Right cardiac atrium (tissue), 5 donors: Measurements from ENCODE around the gene HLA-DOB. TPM values are rescaled to one million over a fixed set of nuclear protein-coding genes. Genes with fewer than 3 reads are reported as not detected.

ENCODE experiments used
- ATAC-seq, 2 donors: fragments of 200-7000 bp; cut with Tn5 transposase; one replicate each; pipeline versions ENCODE4 v1.8.0 to v1.9.1; 2020; ENCODE audit warnings: moderate library complexity in 2 of 2, mild to moderate bottlenecking in 1 of 2
- DNase-seq, 3 donors: peaks; one replicate each; pipeline ENCODE4 v3.0.0-alpha.2; 2020
- H3K27ac ChIP-seq: one replicate; pipeline ENCODE4 v1.5.1; 2013; ENCODE audit warnings: mild to moderate bottlenecking, low read length, control low read depth, moderate library complexity
- H3K27me3 ChIP-seq: one replicate; pipeline ENCODE4 v1.6.1; 2013; ENCODE audit not compliant: control insufficient read depth, insufficient read depth
- H3K4me1 ChIP-seq: one replicate; pipeline ENCODE4 v1.6.1; 2013; ENCODE audit warnings: low read length; ENCODE audit not compliant: control insufficient read depth, insufficient read depth
- H3K4me3 ChIP-seq: one replicate; pipeline ENCODE4 v1.5.1; 2013; ENCODE audit warnings: low read length, control low read depth
- H3K9me3 ChIP-seq: one replicate; pipeline ENCODE4 v1.6.1; 2013; ENCODE audit warnings: low read length; ENCODE audit not compliant: control insufficient read depth
- WGBS: extraction: QIAGEN DNeasy Blood & Tissue Kit; methylation state at CpG from one replicate; pipeline ENCODE4 v1.1.7; 2013; 5-methylcytosine and 5-hydroxymethylcytosine counted together
- intact Hi-C, 4 donors: fragments of 100-400 bp; cut with DNase I; formaldehyde crosslinking; loops; one replicate each; pipeline versions ENCODE4 v1.11.0 to v1.14.0; 2022 to 2023
- polyA plus RNA-seq: library from polyadenylated mRNA; stranded (reverse); fragments of 200-250 nt; gene quantifications from one replicate; pipeline ENCODE4 v1.2.3, GENCODE V29; 2013
- total RNA-seq, 4 donors: library from RNA; stranded (reverse); fragmentation: NEBNext Ultra II Directional; extraction: Animal tissue kit (Norgen Biotek cat#: 25700); gene quantifications; one replicate each; pipeline ENCODE4 v1.2.1, GENCODE V29; 2021
- donor health status: healthy with polysubstance abuse.
- donor health status: DM: no; HTN: yes; CAD: no.
- donor health status: DM: no; HTN: no; CAD: no.
- donor health status: DM: no; HTN: yes; CAD: no; lungs with severe emphysema.
- donor health status: DM: yes; HTN: yes; CAD: no.

The HLA-DOB gene
- total and polyA plus RNA-seq, 5 donors, result 0.20 to 0.22 (median 0.20) TPM; not detected in 2

DNA sequence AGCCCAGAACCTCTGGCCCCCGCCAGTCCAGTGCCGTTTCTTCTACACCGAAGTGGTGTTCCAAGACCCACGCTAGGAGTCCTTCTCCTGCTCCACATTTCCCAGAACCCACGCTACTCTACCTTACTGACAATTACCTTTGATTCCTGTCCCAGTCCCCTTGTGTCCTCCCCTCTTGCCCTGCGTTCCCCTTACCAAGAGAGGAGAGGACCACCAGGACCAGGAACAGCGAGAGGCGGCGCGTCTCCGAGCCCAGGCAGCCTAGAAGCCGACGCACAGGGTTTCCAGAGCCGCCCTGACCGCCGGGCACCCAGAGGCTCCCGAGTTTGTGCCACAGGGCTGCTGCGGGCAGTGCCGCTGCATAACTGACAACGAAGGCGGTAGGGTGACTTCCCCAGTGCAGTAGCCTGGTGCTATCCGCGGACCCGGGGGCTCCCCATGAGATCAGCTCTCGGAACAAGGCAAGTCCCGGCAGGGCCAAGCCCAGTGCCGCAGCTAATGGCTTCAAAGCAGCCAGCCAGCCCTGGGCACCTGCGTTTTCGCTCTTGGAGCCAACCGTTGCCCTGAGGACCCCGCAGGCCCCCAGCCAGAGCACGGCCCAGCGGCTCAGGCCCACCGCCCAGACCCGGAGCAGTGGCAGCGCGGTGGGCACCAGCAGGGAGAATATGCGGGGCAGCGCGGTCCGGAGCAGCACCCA, 36.2 kb upstream of the HLA-DOB start:
- Histone ChIP-seq H3K9me3 (no peaks in the 10 kb centered on the region), H3K27ac (peak overlapping the region; percentile 98), H3K4me1 (peaks cover 4% of the 10 kb centered on the region), H3K4me3 (peak overlapping the region; percentile 75), H3K27me3 (no peaks in the 10 kb centered on the region)
- intact Hi-C loops, result no loop called here
- DNase-seq (peak; percentile 52 to 75 (median 73)), ATAC-seq (peak; percentile 36 to 42)
- under 1% methylated on average over 41 of the region's 41 CpGs for WGBS

DNA sequence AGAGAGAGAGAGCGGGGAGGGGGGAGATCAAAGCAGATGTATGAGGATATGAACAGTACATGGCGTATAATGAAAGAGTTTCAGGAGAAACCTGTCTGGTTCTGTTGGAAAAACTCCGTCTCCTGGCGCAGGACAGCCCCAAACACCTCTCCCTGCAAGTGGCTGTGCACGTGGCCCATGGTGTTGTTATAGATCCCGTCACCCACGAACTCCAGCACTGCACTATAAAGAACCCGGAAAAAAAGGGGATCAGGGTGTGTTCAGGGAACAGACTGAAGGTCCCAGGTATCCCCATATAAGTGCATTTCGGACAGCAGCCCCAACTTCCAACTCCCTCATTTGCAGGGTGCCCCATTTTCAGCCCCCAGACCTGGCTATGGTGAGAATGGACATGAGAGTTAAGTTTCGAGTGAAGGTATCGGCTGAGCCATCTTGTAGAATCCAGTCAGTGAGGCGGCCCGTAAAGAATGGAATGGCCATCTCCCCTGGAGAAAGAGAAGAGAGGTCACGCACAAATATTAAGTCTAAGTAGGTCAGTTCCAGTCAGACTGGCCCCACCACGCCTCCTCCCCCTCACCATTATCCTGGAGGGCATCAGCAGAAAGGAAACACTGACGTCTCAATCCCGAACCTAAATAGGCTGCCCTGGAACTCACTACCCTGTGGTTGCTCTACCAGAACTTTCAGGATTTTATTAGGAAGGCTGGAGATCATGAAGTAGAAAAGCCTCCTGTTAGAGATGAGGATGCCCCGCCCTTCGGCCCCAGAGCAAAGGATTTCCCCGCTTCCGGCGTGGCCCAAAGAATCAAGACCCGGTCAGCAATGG, 35.4 kb upstream of the HLA-DOB start:
- ATAC-seq (peak in 1 of 2 donors; percentile 7), DNase-seq (peak; percentile 44 to 75 (median 65))
- 48% methylated on average over 23 of the region's 23 CpGs for WGBS
- peak overlapping the region; percentile 75 for H3K4me3 ChIP-seq
- intact Hi-C loops, result no loop called here
- H3K27ac ChIP-seq, result peak overlapping the region; percentile 98
- H3K4me1 ChIP-seq, result peaks cover 4% of the 10 kb centered on the region
- H3K27me3 ChIP-seq, result no peaks in the 10 kb centered on the region
- H3K9me3 ChIP-seq, result no peaks in the 10 kb centered on the region

DNA sequence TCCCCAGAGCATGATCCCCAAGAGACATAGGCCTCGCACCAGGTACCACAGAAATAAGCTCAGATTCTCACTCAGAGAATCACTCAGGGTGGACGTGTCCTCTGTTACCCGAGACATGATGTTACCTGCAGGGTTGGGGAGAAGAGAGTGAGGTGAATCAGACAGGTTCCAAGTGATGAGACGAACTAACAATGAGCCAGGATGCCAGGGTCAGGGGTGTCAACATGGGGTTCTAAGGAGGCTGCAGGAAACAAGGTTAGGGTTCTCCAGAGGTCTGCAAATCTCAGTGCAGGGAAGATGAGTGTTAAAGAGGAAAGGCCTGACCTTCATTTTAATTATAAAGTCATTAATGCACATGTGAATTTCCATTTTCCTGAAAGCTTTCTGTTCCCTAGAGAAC, 34.2 kb upstream of the HLA-DOB start:
- H3K27ac ChIP-seq, result no peak overlapping the region
- H3K4me1 ChIP-seq, result peaks cover 4% of the 10 kb centered on the region
- ATAC-seq, result no peak
- intact Hi-C loops, result no loop called here
- no peaks in the 10 kb centered on the region for H3K27me3 ChIP-seq
- no peaks in the 10 kb centered on the region for H3K9me3 ChIP-seq
- no peak overlapping the region for H3K4me3 ChIP-seq
- no peak for DNase-seq
- 83% methylated on average over 4 of the region's 4 CpGs for WGBS

DNA sequence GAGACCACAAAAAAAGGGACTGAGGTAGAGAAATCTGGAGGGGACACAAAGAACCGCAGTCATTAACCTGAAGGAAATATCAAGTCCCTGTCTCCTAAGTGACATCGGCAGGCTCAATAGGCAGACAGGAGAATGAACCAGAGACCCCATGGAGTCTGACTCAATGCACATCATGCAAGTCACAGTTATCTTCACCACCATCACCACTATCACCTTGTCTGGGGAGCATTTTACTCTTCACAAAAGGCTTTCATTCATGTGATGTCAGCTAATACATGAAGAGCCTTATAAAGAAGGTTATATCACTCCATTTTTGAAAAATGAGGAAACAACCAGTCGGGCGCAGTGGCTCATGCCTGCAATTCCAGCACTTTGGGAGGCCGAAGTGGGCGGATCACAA, 32.3 kb upstream of the HLA-DOB start:
- ATAC-seq (no peak), DNase-seq (no peak)
- H3K4me3 ChIP-seq, result no peak overlapping the region
- no peaks in the 10 kb centered on the region for H3K9me3 ChIP-seq
- H3K27ac ChIP-seq, result no peak overlapping the region
- no peaks in the 10 kb centered on the region for H3K27me3 ChIP-seq
- H3K4me1 ChIP-seq, result peaks cover 4% of the 10 kb centered on the region
- 79% methylated on average over 6 of the region's 6 CpGs for WGBS
- intact Hi-C loops, result no loop called here

DNA sequence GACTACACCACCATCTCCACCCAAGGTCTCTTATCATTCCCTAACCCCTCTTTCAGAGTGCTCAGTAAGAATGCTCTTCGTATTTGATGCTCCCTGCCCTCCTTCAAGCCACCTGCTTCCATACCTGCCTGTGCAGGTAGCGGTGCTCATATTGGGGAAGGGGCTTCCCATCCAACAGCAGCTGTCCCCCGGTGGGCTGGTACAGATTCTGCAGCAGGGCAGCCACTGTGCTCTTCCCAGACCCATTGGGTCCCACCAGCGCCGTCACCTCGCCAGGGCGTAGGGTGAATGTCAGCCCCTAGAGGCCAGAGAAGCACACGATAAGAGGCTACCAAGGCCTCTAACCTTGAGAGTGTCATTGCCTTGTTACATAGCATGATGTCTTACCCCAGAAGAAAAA, 31.0 kb upstream of the HLA-DOB start:
- ATAC-seq (no peak), DNase-seq (no peak)
- Histone ChIP-seq H3K9me3 (no peaks in the 10 kb centered on the region), H3K27ac (no peak overlapping the region), H3K4me1 (peaks cover 5% of the 10 kb centered on the region), H3K27me3 (no peaks in the 10 kb centered on the region), H3K4me3 (no peak overlapping the region)
- intact Hi-C loops, result no loop called here
- 89% methylated on average over 8 of the region's 8 CpGs for WGBS

DNA sequence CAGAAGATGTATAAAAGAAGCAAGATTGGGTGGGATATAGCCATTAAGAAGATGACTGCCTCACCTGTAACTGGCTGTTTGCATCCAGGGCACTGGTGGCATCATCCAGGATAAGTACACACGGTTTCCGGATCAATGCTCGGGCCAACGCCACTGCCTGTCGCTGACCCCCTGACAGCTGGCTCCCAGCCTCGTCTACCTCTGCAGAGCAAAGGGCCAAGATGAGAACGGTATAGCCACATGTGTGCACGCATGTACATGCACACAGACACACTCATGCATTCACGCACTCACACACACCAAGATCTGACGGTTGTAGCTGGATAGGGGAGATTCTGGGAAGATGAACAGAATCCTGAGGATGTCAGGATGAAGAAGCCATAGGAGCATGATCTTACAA, 30.2 kb upstream of the HLA-DOB start:
- Histone ChIP-seq H3K9me3 (no peaks in the 10 kb centered on the region), H3K4me3 (no peak overlapping the region), H3K27me3 (no peaks in the 10 kb centered on the region), H3K4me1 (peaks cover 3% of the 10 kb centered on the region), H3K27ac (no peak overlapping the region)
- ATAC-seq, result no peak
- DNase-seq, result no peak
- intact Hi-C loops, result no loop called here
- WGBS, result 90% methylated on average over 10 of the region's 10 CpGs

DNA sequence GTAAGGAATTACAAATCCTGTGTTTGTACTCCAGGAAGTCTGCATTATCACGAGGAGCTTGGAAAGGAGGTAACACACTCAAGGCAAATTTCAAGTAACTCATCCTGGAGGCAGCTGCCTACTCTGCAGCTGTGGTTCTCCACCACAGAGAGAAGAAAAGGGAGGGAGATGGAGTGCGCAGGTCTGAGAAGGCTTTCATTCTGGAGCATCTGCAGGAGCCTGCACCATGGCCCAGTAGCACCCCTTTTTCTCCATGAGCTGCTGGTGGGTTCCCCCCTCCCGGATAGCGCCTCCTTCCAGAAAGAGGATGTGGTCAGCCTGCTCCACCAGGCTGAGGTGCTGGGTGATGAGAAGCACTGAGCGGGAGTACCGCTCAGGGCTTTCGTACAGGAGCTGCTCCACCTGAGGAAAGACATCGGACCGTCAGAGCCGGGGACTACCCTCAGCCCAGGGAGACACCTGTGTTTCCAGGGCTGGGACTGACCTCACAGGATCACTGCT, 28.6 kb upstream of the HLA-DOB start:
- Histone ChIP-seq H3K9me3 (no peaks in the 10 kb centered on the region), H3K27me3 (no peaks in the 10 kb centered on the region), H3K27ac (no peak overlapping the region), H3K4me1 (peaks cover 2% of the 10 kb centered on the region), H3K4me3 (peak overlapping the region; percentile 86)
- intact Hi-C loops, result no loop called here
- 56% methylated on average over 10 of the region's 10 CpGs for WGBS
- DNase-seq (peak in 1 of 3 donors; percentile 54), ATAC-seq (no peak)

DNA sequence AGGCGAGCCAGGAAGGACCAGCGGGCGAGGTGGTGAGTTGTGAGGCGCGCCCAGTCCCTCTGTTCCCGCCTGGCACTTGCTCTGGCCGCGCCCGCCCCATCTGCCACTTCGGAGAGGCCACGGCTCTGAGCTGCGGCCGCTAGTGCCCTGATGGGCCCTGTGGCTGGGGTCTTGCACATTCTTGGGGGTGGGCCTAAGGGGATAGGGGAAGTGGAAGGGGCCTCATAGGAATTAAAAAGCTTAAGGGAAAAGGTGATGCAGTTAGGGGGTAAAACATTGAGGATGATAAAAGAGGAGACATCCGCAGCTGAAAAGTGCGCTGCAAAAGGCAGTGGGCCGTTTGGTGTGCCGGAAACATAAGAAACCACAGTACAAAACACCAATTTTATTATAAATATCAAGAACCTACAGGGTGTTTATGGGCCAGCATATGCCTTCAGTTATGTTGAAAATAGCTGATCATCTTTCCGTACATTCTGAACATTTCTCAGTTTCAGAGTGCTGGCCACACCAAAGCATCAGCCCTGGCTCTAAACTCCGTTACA, 28.1 kb upstream of the HLA-DOB start:
- peak overlapping the region; percentile 86 for H3K4me3 ChIP-seq
- H3K27ac ChIP-seq, result peak overlapping the region; percentile 91
- intact Hi-C loops, result no loop called here
- DNase-seq (no peak), ATAC-seq (no peak)
- H3K4me1 ChIP-seq, result peaks cover 2% of the 10 kb centered on the region
- H3K9me3 ChIP-seq, result no peaks in the 10 kb centered on the region
- no peaks in the 10 kb centered on the region for H3K27me3 ChIP-seq
- 29% methylated on average over 19 of the region's 19 CpGs for WGBS

DNA sequence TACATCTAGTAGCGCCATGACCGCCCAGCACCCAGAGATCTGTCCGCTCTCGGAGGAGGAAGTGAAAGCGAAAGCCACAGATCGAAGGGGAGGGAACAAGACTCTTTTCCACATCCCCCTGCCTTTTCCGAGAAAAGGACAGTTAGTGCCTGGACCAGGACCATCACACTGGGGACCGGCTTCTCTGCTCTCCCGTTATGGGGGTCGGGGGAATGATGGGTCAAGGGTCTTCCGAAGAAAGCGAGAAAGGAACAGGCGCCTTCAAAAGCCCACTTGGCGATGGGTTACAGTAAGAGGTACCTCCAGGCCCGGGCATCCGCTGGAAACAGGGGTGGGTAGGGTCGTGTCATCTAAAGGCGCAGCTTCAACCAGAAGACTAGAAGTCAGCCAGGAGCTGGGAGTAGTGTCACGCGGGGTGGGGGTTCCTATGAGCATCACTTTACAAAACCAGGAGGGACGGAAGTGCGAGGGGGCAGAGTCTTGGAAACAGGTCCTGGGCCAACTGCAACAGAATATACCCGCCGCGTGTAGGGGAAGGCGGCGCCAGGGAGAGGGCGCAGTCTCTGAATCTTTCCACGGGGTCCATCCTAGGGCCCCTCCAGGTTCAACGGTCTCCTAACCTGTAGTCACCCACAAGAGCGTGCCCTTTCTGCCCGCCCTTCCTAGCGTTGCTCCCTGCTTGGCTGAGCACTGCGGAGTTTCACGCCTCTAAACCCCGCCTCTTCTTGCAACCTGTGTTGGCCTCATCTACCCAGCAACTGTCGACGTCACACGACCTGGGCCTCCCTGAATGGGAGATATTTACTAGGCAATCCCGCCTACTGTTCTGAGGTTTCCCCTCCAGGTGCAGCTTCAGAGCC, 27.4 kb upstream of the HLA-DOB start, which contains the start of gene PSMB8:
Gene PSMB8, minus strand, starts transcription at position 69 of the 860 bp plus-strand sequence. Its CDS starts 51 bp downstream, at position 18.
- Histone ChIP-seq H3K4me3 (peak within 1 kb of the TSS; percentile 86), H3K4me1 (peaks cover 2% of the 10 kb centered on the region), H3K27ac (peak within 1 kb of the TSS; percentile 98), H3K9me3 (no peaks in the 10 kb centered on the region), H3K27me3 (no peaks in the 10 kb centered on the region)
- intact Hi-C loops, result no loop called here
- ATAC-seq (peak; percentile 97), DNase-seq (peak; percentile 95 to 99 (median 97))
- under 1% methylated on average over 40 of the region's 40 CpGs for WGBS

DNA sequence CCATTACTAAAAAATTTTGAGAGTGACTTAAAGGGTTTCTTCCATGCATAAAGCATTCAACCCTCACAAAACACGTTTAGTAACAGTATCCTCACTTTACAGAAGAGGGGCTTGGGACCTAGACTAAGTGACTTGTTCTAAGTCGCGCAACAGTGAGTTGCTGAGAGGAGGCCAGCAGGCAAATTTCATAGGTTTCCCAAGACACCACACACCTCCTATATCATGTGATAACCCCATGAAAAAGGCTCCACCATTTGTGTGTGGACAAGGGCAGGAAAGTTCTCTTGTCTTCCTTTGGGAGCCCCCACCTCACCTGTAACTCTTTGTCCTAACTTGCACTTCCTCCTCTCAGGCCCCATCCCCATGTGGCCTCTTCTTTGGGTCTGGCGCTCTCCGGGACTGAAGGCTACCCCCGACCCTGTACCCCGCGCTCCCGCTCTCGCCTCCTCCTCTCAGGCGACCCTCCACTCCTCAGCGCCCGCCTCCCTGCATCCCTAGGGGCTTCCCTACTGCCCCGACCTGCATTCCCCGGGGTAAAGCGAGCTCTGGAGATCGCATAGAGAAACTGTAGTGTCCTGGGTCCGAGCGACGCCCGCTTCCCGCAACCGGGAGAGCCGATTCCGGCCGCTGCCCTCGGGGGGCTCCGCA, 26.7 kb upstream of the HLA-DOB start:
- intact Hi-C loops, result no loop called here
- peak overlapping the region; percentile 98 for H3K27ac ChIP-seq
- WGBS, result 6% methylated on average over 28 of the region's 28 CpGs
- ATAC-seq (peak in 1 of 2 donors; percentile 0), DNase-seq (peak in 1 of 3 donors; percentile 80)
- H3K9me3 ChIP-seq, result no peaks in the 10 kb centered on the region
- H3K27me3 ChIP-seq, result no peaks in the 10 kb centered on the region
- H3K4me1 ChIP-seq, result peaks cover 2% of the 10 kb centered on the region
- H3K4me3 ChIP-seq, result peak overlapping the region; percentile 86
